GM21825 (cell line): ENCODE measurements around the gene SPATA17.

Source experiments
- ATAC-seq: cut with Tn5 transposase; IDR thresholded peaks from one replicate; pipeline ENCODE4 v1.9.1; 2021; ENCODE audit warnings: mild to moderate bottlenecking, moderate library complexity; ENCODE audit not compliant: unreplicated experiment

SPATA17 gene

DNA sequence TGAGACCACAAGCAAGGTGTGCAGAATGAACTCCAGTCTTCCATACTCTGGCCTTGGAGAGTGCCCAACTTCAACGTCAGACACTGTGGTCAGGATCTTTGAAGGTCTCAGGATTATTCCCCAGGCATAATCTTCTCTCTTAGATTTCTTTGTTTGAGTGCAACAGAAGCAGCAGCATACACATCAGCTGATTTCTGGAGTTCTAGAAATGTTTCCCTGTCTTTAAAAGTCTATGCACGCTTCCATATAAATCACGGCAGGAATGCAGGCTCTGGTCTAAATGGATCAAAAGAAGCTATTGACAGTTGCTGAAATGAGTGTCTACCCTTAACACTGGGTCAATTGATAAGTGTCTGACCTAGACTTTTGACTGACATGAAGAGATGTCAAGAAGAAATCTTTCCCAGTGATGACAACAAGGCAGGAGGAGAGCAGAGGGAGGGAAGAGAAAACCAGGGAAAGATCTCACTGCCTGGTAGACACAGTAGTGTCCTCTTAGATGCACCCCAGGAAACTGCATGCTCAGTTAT, 279.7 kb downstream of the SPATA17 start:
- ATAC-seq, result no peak

DNA sequence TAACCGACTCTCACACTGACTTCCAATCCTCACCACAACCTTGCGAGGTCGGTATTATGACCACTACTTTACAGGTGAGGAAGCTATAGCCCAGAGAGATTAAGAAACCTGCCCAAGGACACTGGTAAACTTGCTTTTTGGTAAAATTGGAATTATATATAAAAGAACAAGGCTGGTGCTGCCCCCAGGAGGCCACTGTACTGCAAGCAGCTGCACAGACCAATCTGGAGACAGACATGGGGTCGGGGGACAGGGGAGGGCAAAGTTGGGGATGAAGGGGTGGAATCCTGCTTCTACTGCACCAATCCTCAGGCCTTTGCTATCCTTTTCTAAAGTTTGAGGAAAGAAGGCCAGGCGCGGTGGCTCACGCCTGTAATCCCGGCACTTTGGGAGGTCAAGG, 280.8 kb downstream of the SPATA17 start:
- no peak for ATAC-seq

DNA sequence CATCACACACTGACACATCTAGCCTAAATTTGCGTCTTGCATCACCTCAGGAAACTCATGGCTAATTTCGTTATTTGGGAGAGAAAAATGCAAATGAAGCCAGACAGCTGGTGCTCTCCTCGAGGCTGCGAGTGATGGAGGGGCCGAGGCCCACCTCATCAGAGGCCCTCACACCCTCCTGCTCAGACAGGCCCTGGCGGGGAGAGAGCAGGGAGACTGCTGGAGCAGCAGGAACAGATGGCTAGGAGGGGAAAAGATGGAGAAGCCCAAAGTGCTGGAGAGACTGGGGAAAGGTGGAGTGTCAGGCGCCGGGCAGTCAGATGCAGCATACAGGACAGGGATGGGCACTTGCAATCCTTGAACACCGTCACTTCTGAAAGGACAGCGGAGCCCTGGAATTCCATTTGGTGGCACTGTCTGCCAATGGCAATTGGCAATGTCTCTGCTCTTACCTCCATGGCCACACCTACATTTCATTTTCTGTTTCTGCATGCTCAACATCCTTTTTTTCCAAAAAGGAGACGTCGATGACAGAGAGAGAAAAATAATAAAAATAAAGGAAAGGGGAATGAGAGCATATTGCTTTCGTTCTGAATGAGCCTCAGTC, 286.2 kb downstream of the SPATA17 start:
- ATAC-seq, result no peak

DNA sequence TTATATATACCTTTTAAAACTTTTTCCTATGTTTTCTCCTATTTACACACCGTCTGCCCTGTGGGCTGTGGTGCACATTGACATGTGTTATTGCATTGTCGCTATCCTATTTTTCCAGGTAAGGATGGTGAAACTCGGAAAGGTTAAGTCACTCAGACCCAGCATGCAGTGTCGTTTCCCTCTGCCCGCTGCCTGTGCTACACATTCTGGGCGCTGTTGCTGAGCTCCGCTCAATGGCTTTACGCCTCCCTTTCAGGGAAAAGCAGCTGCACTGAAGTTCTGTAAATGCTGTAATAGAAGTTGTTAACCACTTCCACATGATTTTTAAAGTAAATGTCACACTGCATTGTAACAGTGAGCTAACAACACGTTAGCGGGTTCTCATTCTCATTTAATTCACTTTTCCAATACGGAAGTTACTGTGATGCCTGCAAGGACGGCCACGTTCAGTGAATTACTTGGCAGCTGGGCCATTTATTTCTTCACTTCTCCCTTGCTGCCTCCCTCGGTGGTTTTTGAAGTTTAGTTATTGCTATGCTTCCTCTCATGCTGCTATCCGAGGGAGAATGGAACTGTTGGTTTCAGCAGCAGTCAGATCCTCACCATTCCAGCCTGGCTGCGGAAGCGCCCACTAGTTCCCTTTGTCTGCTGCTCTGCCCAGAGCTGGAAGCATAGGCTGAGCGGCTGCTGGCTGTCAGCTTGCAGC, 288.7 kb downstream of the SPATA17 start:
- ATAC-seq, result no peak
